Fibroblast of upper back skin (primary cell): Measurements from ENCODE around the gene KLF3.

Experiments
- DNase-seq: peaks from one replicate; pipeline ENCODE4 v3.0.0-alpha.2; 2013

Gene KLF3

GRCh38 chr4:38674258-38675144, 10.5 kb downstream of the KLF3 start:
- no peak for DNase-seq

GRCh38 chr4:38675146-38676121, 11.4 kb downstream of the KLF3 start:
- DNase-seq = peak; percentile 85

- no peak for DNase-seq
Observed at GRCh38 chr4:38676986-38677385, 13.0 kb downstream of the KLF3 start.

- DNase-seq = no peak
Observed at GRCh38 chr4:38677441-38677840, 13.4 kb downstream of the KLF3 start.

GRCh38 chr4:38678078-38678477, 14.1 kb downstream of the KLF3 start:
- DNase-seq = peak; percentile 85

- DNase-seq = peak; percentile 71
Observed at GRCh38 chr4:38679921-38680320, 15.9 kb downstream of the KLF3 start.

GRCh38 chr4:38681281-38681991, 17.4 kb downstream of the KLF3 start:
- peak; percentile 58 for DNase-seq

- DNase-seq = no peak
Observed at GRCh38 chr4:38682336-38682735, 18.3 kb downstream of the KLF3 start.

GRCh38 chr4:38683276-38683675, 19.3 kb downstream of the KLF3 start:
- DNase-seq = no peak

- no peak for DNase-seq
Observed at GRCh38 chr4:38684271-38684670, 20.3 kb downstream of the KLF3 start.

GRCh38 chr4:38684951-38685844, 21.2 kb downstream of the KLF3 start:
- no peak for DNase-seq

GRCh38 chr4:38686682-38687081, 22.7 kb downstream of the KLF3 start:
- DNase-seq = no peak

- DNase-seq = no peak
Observed at GRCh38 chr4:38687571-38688011, 23.6 kb downstream of the KLF3 start.

- DNase-seq = peak; percentile 50
Observed at GRCh38 chr4:38688676-38689355, 24.8 kb downstream of the KLF3 start.

- DNase-seq = peak; percentile 64
Observed at GRCh38 chr4:38691251-38692008, 27.4 kb downstream of the KLF3 start.

- no peak for DNase-seq
Observed at GRCh38 chr4:38692421-38692820, 28.4 kb downstream of the KLF3 start.

GRCh38 chr4:38693569-38693968, 29.6 kb downstream of the KLF3 start:
- no peak for DNase-seq

- DNase-seq = no peak
Observed at GRCh38 chr4:38694330-38694729, 30.3 kb downstream of the KLF3 start.

- DNase-seq = no peak
Observed at GRCh38 chr4:38695809-38696208, 31.8 kb downstream of the KLF3 start.

GRCh38 chr4:38696697-38697096, 32.7 kb downstream of the KLF3 start:
- DNase-seq = peak; percentile 40
